DND-41 (cell line): ENCODE data around the gene AACS.

Experiments
- EZH2 ChIP-seq: IDR thresholded peaks from 3 replicates; pipeline ENCODE4 v1.6.1; 2012; ENCODE audit warnings: borderline replicate concordance, low read depth, mild to moderate bottlenecking, moderate library complexity, low read length, inconsistent platforms; ENCODE audit not compliant: severe bottlenecking
- TF ChIP-seq, protein P1 (sequence below): IDR thresholded peaks from 2 replicates; pipeline ENCODE4 v1.5.1; 2012; ENCODE audit warnings: borderline replicate concordance, low read length, moderate library complexity, mild to moderate bottlenecking; ENCODE audit not compliant: poor library complexity, severe bottlenecking; ENCODE audit errors: extremely low read depth

DNA sequence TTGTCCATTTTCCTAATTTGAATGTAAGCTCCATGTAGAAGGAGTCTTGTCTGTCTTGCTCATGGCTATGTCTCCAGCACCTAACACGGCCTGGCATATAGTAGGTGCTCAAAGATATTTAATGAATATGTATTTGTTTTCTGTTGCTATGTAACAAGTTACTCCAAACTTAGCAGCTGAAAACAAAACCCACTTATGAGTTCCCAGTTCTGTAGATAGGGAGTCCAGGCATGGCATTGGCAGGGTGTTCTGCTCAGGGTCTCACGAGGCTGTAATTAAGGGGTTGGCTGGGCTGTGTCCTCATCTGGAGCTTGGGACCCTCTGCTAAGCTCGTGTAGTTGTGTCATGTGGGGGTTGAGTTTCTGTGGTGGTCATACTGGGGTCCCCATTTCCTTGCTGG is 106.0 kb downstream of the AACS start:
- TF ChIP-seq, protein P1, sequence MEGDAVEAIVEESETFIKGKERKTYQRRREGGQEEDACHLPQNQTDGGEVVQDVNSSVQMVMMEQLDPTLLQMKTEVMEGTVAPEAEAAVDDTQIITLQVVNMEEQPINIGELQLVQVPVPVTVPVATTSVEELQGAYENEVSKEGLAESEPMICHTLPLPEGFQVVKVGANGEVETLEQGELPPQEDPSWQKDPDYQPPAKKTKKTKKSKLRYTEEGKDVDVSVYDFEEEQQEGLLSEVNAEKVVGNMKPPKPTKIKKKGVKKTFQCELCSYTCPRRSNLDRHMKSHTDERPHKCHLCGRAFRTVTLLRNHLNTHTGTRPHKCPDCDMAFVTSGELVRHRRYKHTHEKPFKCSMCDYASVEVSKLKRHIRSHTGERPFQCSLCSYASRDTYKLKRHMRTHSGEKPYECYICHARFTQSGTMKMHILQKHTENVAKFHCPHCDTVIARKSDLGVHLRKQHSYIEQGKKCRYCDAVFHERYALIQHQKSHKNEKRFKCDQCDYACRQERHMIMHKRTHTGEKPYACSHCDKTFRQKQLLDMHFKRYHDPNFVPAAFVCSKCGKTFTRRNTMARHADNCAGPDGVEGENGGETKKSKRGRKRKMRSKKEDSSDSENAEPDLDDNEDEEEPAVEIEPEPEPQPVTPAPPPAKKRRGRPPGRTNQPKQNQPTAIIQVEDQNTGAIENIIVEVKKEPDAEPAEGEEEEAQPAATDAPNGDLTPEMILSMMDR, result no peak
- TF ChIP-seq EZH2, result no peak
